Esophagus muscularis mucosa (tissue), 3 donors: ENCODE results near the gene C2CD4C.

Source experiments
- CTCF ChIP-seq, 3 experiments: fragments of 200-600 bp in 2 of 3; fragments of 450-650 bp in 1 of 3; sonication (generic) in 2 of 3; IDR thresholded peaks; one replicate each; pipeline ENCODE4 v1.5.1; 2017 to 2019; ENCODE audit warnings: antibody characterized with exemption in 3 of 3, mild to moderate bottlenecking in 2 of 3, moderate library complexity in 1 of 3
- POLR2AphosphoS5 ChIP-seq, 2 donors: sonication (generic); formaldehyde crosslinking; IDR thresholded peaks; one replicate each; pipeline ENCODE4 v1.6.1; 2017; ENCODE audit warnings: antibody characterized with exemption in 2 of 2

- no peak for TF ChIP-seq POLR2AphosphoS5 (IDR thresholded peaks at IDR 0.05)
- TF ChIP-seq CTCF (IDR thresholded peaks at IDR 0.05), result no peak
Measured at GRCh38 chr19:442085-442484, 33.1 kb upstream of the C2CD4C start.
